Measurements from ENCODE around the gene TMEM94.
"Not testable (repeated sequence)": the region's sequence is repeated elsewhere in the genome, so short reads cannot be mapped to it uniquely, and the experiment has no call there.

TMEM94 gene

DNA sequence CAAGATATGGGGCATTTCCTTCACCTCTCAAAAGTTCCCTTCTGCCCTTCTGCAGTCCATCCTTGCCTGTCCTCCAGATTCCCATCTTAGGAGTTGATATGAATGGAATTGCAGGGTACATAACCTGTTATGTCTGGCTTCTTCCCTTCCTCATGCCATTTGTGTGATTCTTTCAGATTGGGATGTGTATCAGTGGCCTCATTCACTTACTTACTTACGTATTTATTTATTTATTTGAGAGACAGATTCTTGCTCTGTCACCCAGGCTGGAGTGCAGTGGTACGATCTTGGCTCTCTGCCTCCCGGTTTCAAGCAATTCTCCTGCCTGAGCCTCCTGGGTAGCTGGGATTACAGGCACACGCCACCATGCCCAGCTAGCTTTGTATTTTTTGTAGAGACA is 6.2 kb upstream of the TMEM94 start:
- Histone ChIP-seq H3K4me3 (ENCODE audit: low read depth in 1 of 2, low read length in 2 of 2) (no peak overlapping the region), H3K9me3 (ENCODE audit: low read length) (no peaks in the 10 kb centered on the region), H3K27me3 (ENCODE audit: control insufficient read depth in 1 of 2, insufficient read depth in 2 of 2, low read length in 2 of 2) (no peaks in the 10 kb centered on the region), H3K27ac (ENCODE audit: low read depth, low read length) (no peak overlapping the region), H3K9ac (ENCODE audit: low read length) (no peak overlapping the region), H3K36me3 (ENCODE audit: insufficient read depth, low read length) (no peaks in the 10 kb centered on the region), H3K4me1 (ENCODE audit: insufficient read depth, low read length) (no peaks in the 10 kb centered on the region)

DNA sequence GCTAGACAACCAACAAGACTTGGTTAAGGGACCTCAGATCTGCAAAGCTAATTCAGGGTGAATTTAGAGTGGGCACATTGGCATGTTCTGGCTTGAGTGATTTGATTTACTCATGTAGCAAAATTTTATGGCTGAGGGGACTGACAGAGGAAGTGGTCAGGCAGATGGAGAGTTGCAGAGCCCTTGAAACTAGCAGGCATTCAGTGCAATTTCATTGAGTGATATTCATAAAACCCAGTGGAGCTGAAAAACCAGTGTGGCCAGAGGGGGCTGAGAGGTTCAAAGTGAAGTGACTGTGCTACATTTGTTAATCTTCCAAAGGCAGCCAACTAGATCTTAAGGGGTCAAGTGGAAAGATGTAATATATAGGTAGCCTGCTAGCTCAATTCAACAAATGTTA is 2.2 kb upstream of the TMEM94 start:
- Histone ChIP-seq H3K27ac (ENCODE audit: low read depth, low read length) (no peak overlapping the region), H3K27me3 (ENCODE audit: control insufficient read depth in 1 of 2, insufficient read depth in 2 of 2, low read length in 2 of 2) (no peaks in the 10 kb centered on the region), H3K4me3 (ENCODE audit: low read depth in 1 of 2, low read length in 2 of 2) (no peak overlapping the region), H3K9me3 (ENCODE audit: low read length) (no peaks in the 10 kb centered on the region), H3K4me1 (ENCODE audit: insufficient read depth, low read length) (peaks cover 17% of the 10 kb centered on the region), H3K36me3 (ENCODE audit: insufficient read depth, low read length) (no peaks in the 10 kb centered on the region), H3K9ac (ENCODE audit: low read length) (no peak overlapping the region)

DNA sequence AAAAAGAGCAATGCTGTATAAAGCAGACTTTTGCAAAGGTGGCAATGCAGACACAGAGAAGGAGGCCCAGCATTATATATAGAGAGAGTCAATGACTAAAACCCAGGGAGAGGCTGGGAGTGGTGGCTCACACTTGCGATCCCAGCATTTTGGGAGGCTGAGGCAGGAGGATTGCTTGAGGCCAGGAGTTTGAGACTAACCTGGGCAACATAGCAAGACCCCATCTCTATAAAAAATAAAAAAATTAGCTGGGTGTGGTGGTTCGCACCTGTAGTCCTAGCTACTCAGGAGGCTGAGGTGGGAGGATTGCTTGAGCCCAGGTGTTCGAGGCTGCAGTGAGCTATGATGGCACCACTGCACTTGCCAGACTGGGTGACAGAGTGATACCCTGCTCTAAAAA is 1.8 kb upstream of the TMEM94 start:
- H3K9ac ChIP-seq (ENCODE audit: low read length); H3K27me3 ChIP-seq (ENCODE audit: control insufficient read depth in 1 of 2, insufficient read depth in 2 of 2, low read length in 2 of 2); H3K9me3 ChIP-seq (ENCODE audit: low read length); H3K27ac ChIP-seq (ENCODE audit: low read depth, low read length); H3K36me3 ChIP-seq (ENCODE audit: insufficient read depth, low read length); H3K4me3 ChIP-seq (ENCODE audit: low read depth in 1 of 2, low read length in 2 of 2): not testable (repeated sequence)
- H3K4me1 ChIP-seq (ENCODE audit: insufficient read depth, low read length), result peaks cover 22% of the 10 kb centered on the region

DNA sequence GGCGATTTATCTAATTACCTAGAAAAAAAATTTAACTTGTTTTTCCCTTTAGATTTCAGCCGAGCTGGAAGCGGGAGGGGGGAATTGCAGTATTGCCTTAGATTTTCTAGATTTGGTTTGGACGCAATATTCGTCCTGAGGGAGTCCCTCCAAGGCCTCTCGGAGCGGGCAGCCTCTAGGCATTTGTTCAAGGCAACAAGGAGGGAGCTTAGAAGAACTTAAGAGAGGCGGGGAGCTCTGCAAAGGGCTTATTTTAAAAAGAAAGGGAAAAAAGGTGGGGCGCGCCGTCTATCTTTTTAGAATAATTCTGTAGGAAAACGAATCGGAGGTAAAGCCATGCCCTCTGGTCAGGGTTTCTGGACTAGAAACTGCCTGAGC is 407 bp upstream of the TMEM94 start:
- H3K27me3 ChIP-seq (ENCODE audit: control insufficient read depth in 1 of 2, insufficient read depth in 2 of 2, low read length in 2 of 2), result no peaks in the 10 kb centered on the region
- H3K4me3 ChIP-seq (ENCODE audit: low read depth in 1 of 2, low read length in 2 of 2), result peak overlapping the region; percentile 90 to 98
- no peaks in the 10 kb centered on the region for H3K9me3 ChIP-seq (ENCODE audit: low read length)
- peaks cover 27% of the 10 kb centered on the region for H3K4me1 ChIP-seq (ENCODE audit: insufficient read depth, low read length)
- H3K36me3 ChIP-seq (ENCODE audit: insufficient read depth, low read length), result no peaks in the 10 kb centered on the region
- peak overlapping the region; percentile 95 for H3K27ac ChIP-seq (ENCODE audit: low read depth, low read length)
- peak overlapping the region; percentile 71 for H3K9ac ChIP-seq (ENCODE audit: low read length)

DNA sequence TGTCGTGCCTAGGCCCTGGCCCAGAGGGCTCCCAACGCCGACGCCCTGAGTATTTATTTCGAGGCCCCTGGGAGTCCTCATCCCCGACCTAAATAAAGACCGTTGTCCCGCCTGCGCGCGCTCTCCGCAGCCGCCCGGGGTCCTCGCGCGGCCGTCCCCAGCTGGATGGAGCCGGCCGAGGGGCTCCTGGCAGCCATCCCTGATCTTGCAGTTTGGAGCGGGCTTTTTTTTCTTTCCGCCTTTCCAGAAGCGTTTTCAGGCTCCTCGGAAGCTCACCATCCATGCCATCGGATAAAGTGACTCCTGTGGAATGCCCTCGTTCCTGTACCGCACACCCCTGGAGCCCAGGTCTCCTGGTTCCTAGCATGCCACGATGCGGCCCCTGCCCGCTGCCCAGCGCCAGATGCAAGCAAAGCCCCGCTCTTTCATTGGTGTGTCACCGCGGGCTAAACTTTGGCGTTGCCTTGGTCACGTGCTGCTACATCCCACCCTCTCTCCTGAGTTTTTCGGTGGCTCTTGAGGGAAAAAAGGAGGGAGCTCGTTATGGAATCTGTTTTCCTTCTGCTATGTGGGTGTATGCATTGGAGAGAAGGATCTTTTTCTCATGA is 716 bp downstream of the TMEM94 start:
- peak overlapping the region; percentile 96 for H3K9ac ChIP-seq (ENCODE audit: low read length)
- H3K36me3 ChIP-seq (ENCODE audit: insufficient read depth, low read length), result no peaks in the 10 kb centered on the region

DNA sequence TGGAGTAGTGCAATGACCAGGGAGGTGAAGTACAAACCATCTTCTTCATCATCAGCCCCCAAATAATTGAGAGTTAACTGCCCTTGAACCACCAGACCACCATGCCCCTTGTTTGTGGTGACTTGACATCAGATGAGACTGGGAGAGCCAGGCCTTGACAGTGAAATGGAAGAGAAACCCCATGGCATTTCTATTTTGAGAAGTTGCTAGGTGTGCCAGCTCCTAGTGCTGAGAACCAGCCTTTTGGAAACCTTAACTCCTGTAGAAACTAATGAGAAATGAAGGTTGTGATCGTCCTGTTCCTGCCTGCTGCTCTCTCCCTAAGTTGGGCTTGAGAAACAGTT is 2.8 kb downstream of the TMEM94 start:
- H3K4me3 ChIP-seq (ENCODE audit: low read depth in 1 of 2, low read length in 2 of 2), result no peak overlapping the region
- H3K27me3 ChIP-seq (ENCODE audit: control insufficient read depth in 1 of 2, insufficient read depth in 2 of 2, low read length in 2 of 2), result no peaks in the 10 kb centered on the region
- no peak overlapping the region for H3K9ac ChIP-seq (ENCODE audit: low read length)
- H3K4me1 ChIP-seq (ENCODE audit: insufficient read depth, low read length), result peaks cover 27% of the 10 kb centered on the region
- H3K9me3 ChIP-seq (ENCODE audit: low read length), result no peaks in the 10 kb centered on the region
- H3K36me3 ChIP-seq (ENCODE audit: insufficient read depth, low read length), result no peaks in the 10 kb centered on the region
- no peak overlapping the region for H3K27ac ChIP-seq (ENCODE audit: low read depth, low read length)

More for the DNA sequence above, 716 bp downstream of the TMEM94 start:
- Histone ChIP-seq H3K27ac (ENCODE audit: low read depth, low read length) (peak overlapping the region; percentile 95), H3K27me3 (ENCODE audit: control insufficient read depth in 1 of 2, insufficient read depth in 2 of 2, low read length in 2 of 2) (no peaks in the 10 kb centered on the region), H3K4me1 (ENCODE audit: insufficient read depth, low read length) (peaks cover 27% of the 10 kb centered on the region), H3K4me3 (ENCODE audit: low read depth in 1 of 2, low read length in 2 of 2) (peak overlapping the region; percentile 90 to 98), H3K9me3 (ENCODE audit: low read length) (no peaks in the 10 kb centered on the region)

DNA sequence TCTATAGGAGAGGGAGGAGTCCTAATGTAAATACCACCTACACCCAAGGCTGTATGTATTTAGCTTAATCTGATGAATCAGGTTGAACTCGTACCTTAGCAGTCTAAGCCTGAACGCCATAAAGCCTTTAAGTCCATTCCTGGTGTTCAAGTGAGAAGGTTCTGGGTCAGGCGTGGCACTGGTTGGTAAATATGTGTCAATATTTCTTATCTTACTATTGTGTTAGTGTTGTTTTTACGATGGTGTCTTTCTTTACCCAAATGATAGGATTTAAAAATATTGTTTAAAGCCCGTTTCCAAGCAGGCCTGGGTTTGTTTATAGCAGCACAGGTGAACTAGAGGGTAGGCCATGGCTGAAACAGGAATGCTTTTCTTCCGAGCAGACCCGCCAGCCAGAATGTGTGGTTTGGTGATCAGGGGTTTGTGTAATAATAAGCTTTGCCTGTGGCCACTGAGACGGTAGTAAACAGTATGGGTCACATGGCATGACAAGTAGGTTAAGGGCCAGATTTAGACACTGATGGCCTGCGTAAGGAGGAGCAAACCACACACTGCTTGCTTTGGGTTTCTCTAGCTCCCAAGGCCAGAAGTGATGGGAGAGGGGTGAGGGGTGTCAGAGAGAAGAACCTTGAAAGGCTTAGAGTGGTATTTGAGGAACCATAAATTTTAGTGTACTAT is 3.3 kb downstream of the TMEM94 start:
- Histone ChIP-seq H3K9ac (ENCODE audit: low read length) (no peak overlapping the region), H3K4me3 (ENCODE audit: low read depth in 1 of 2, low read length in 2 of 2) (no peak overlapping the region)

DNA sequence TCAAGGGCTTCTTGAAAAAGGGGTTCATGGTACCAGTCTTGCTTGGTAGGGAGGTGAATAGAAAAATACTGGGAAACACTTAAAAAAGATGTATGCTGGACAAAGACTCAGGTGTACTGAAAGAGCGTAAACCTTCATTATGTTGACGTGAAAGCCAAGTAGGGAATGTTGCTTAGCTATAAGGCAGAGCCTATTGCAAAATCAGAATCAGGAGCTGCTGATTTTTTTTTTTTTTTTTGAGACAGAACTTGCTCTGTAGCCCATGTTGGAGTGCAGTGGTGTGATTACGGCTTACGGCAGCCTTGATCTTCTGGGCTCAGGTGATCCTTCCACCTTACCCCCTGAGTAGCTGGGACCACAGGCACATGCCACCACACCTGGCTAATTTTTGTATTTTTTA is 3.9 kb downstream of the TMEM94 start:
- Histone ChIP-seq H3K9ac (ENCODE audit: low read length) (no peak overlapping the region), H3K4me3 (ENCODE audit: low read depth in 1 of 2, low read length in 2 of 2) (no peak overlapping the region), H3K27ac (ENCODE audit: low read depth, low read length) (no peak overlapping the region), H3K36me3 (ENCODE audit: insufficient read depth, low read length) (no peaks in the 10 kb centered on the region), H3K27me3 (ENCODE audit: control insufficient read depth in 1 of 2, insufficient read depth in 2 of 2, low read length in 2 of 2) (no peaks in the 10 kb centered on the region), H3K4me1 (ENCODE audit: insufficient read depth, low read length) (peaks cover 27% of the 10 kb centered on the region), H3K9me3 (ENCODE audit: low read length) (no peaks in the 10 kb centered on the region)

More for the DNA sequence above, 3.3 kb downstream of the TMEM94 start:
- Histone ChIP-seq H3K27me3 (ENCODE audit: control insufficient read depth in 1 of 2, insufficient read depth in 2 of 2, low read length in 2 of 2) (no peaks in the 10 kb centered on the region), H3K4me1 (ENCODE audit: insufficient read depth, low read length) (peaks cover 27% of the 10 kb centered on the region), H3K9me3 (ENCODE audit: low read length) (no peaks in the 10 kb centered on the region), H3K27ac (ENCODE audit: low read depth, low read length) (no peak overlapping the region), H3K36me3 (ENCODE audit: insufficient read depth, low read length) (no peaks in the 10 kb centered on the region)

DNA sequence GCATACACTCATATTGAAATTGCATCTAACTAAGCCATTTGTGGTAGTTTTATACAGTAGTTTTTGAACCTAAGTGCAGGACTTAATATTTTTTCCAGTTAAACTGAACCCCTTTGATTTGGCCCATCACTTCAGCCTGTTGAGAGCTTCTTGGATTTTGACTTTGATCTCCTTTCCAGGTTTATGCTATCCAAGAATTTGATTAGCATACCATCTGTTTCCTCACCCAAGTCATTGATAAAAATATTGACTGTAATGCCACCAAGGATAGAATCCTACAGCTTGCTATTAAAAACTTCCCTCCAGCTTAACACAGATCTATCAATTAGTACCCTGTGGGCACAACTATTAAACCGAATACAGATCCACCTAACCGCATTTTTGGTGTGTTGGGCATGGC is 7.2 kb downstream of the TMEM94 start:
- Histone ChIP-seq H3K9ac (ENCODE audit: low read length) (no peak overlapping the region), H3K27ac (ENCODE audit: low read depth, low read length) (no peak overlapping the region), H3K4me3 (ENCODE audit: low read depth in 1 of 2, low read length in 2 of 2) (no peak overlapping the region), H3K36me3 (ENCODE audit: insufficient read depth, low read length) (no peaks in the 10 kb centered on the region), H3K4me1 (ENCODE audit: insufficient read depth, low read length) (peaks cover 11% of the 10 kb centered on the region), H3K9me3 (ENCODE audit: low read length) (no peaks in the 10 kb centered on the region), H3K27me3 (ENCODE audit: control insufficient read depth in 1 of 2, insufficient read depth in 2 of 2, low read length in 2 of 2) (no peaks in the 10 kb centered on the region)

DNA sequence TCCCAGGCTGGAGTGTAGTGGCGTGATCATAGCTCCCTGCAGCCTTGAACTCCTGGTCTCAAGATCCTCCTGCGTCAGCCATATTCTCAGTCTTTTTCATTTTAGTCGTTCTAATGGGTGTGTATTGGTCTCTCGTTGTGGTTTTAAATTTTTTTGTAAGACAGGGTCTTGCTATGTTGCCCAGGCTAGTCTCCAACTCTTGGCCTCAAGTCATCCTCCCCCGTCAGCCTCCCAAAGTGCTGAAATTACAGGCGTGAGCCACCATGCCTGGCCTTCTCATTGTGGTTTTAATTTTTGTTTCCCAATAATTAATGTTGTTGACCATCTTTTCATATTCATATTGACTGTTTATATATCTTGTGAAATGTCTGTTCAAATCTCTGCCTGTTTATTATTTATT is 8.6 kb downstream of the TMEM94 start:
- H3K9me3 ChIP-seq (ENCODE audit: low read length), result no peaks in the 10 kb centered on the region
- H3K27ac ChIP-seq (ENCODE audit: low read depth, low read length), result no peak overlapping the region
- H3K4me3 ChIP-seq (ENCODE audit: low read depth in 1 of 2, low read length in 2 of 2), result no peak overlapping the region
- H3K36me3 ChIP-seq (ENCODE audit: insufficient read depth, low read length), result no peaks in the 10 kb centered on the region
- H3K9ac ChIP-seq (ENCODE audit: low read length), result no peak overlapping the region
- peaks cover 1% of the 10 kb centered on the region for H3K4me1 ChIP-seq (ENCODE audit: insufficient read depth, low read length)
- H3K27me3 ChIP-seq (ENCODE audit: control insufficient read depth in 1 of 2, insufficient read depth in 2 of 2, low read length in 2 of 2), result no peaks in the 10 kb centered on the region

DNA sequence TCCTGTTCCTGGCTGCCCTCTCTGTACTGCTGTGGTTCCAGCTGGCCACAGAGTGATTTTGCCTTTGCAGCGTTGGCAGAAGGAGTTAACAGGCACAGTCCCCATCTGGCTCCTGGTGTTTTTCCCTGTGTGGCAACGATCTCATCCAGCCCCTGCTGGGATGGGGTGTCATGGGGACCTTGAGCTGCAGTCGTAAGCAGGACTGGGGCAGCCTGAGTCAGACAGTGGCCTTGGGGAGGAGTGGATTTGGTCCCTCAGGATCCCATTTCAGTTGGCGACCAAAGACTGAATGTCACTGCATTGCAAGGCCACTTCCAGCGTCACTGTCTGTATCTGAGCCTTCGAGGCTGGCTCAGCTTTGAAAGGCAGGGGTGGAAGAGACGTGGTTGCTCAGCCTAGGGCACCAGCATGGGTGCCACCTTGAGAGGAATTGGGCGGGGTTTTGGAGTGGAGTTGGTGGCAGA is 11.9 kb downstream of the TMEM94 start:
- Histone ChIP-seq H3K27me3 (ENCODE audit: control insufficient read depth in 1 of 2, insufficient read depth in 2 of 2, low read length in 2 of 2) (no peaks in the 10 kb centered on the region), H3K9ac (ENCODE audit: low read length) (no peak overlapping the region), H3K4me3 (ENCODE audit: low read depth in 1 of 2, low read length in 2 of 2) (no peak overlapping the region), H3K36me3 (ENCODE audit: insufficient read depth, low read length) (peaks cover 17% of the 10 kb centered on the region), H3K9me3 (ENCODE audit: low read length) (no peaks in the 10 kb centered on the region), H3K4me1 (ENCODE audit: insufficient read depth, low read length) (no peaks in the 10 kb centered on the region), H3K27ac (ENCODE audit: low read depth, low read length) (no peak overlapping the region)

DNA sequence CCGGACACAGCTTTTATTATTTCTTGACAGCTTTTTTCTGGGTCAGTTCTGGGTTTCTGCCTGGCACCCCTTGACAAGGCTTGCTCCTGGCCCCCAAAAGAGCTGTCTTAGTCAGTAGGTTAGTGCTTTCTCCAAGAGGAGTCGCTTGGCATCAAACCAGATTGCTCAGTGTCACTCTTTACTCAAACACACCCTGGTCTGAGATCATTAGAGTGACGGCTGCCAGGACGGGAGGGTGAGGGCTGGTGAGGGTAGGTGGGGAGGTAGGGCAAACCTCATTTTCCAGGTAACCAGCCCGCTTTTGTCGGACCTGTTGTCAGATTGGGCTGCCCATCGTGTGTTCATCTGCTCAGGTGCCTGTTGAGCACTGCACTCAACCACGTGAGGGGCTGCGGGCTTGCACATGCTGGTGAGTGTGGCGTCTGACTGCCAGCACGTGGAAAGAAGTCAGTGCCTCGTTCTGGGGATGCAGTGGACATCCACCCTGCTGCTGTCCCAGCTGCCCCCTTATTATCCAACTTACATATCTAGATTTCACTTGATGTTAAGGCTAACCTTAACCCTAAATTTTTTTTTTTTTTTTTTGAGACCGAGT is 12.4 kb downstream of the TMEM94 start:
- H3K9me3 ChIP-seq (ENCODE audit: low read length), result no peaks in the 10 kb centered on the region
- H3K36me3 ChIP-seq (ENCODE audit: insufficient read depth, low read length), result peaks cover 17% of the 10 kb centered on the region
- no peak overlapping the region for H3K27ac ChIP-seq (ENCODE audit: low read depth, low read length)
- no peaks in the 10 kb centered on the region for H3K27me3 ChIP-seq (ENCODE audit: control insufficient read depth in 1 of 2, insufficient read depth in 2 of 2, low read length in 2 of 2)
- no peak overlapping the region for H3K9ac ChIP-seq (ENCODE audit: low read length)
- no peak overlapping the region for H3K4me3 ChIP-seq (ENCODE audit: low read depth in 1 of 2, low read length in 2 of 2)
- no peaks in the 10 kb centered on the region for H3K4me1 ChIP-seq (ENCODE audit: insufficient read depth, low read length)

All from muscle layer of colon (tissue), 2 donors.